HepG2 (cell line): Measurements from ENCODE around the gene ACYP2. TPM values are rescaled to one million over a fixed set of nuclear protein-coding genes. Genes with fewer than 3 reads are reported as not detected.
A peak's percentile ranks its signal among the peaks of the same experiment; 100 is the strongest.

ENCODE experiments used
- ATAC-seq: fragments of 200-7000 bp; cut with Tn5 transposase; 3 replicates; pipeline ENCODE4 v1.9.1; 2020; ENCODE audit warnings: mild to moderate bottlenecking, moderate library complexity
- BruUV-seq: library from RNA; stranded (reverse); fragments of 400-500 nt; replicated peaks from 2 replicates; lab custom pipeline; 2021; lab: Mats Ljungman, UMichigan
- CTCF ChIA-PET: fragments of 300-600 bp; formaldehyde crosslinking; extraction: SDS; loops from one replicate; lab custom pipeline; 2021; ENCODE audit warnings: low total read pairs, inconsistent platforms, low intra/inter-chr PET ratio; lab: Yijun Ruan, JAX
- POLR2A ChIA-PET: fragments of 350-600 bp; sonication (Branson Sonifier 250); formaldehyde crosslinking; loops from one replicate; lab custom pipeline; 2020; ENCODE audit warnings: antibody characterized with exemption, inconsistent platforms; lab: Yijun Ruan, JAX
- DNase-seq: peaks from one replicate; pipeline ENCODE4 v3.0.0-alpha.2; 2015; ENCODE audit warnings: low spot score
- FAIRE-seq: peaks from 3 replicates; lab custom pipeline; 2011; peaks lifted over from hg19 to GRCh38; lab: Jason Lieb, UNC
- H2AFZ ChIP-seq: one replicate; pipeline ENCODE4 v1.6.1; 2011; ENCODE audit warnings: low read length, inconsistent platforms
- H3K27ac ChIP-seq: fragments of 300-600 bp; 3 replicates; pipeline ENCODE4 v1.8.0; 2011; ENCODE audit warnings: mixed run types, mild to moderate bottlenecking, mixed read lengths, low read length, inconsistent platforms; ENCODE audit not compliant: insufficient read depth; ENCODE audit errors: extremely low read length
- H3K27me3 ChIP-seq, 2 experiments: fragments of 200-600 bp in 1 of 2; 2 replicates in 1 of 2; 3 replicates in 1 of 2; pipeline versions ENCODE4 v1.6.0 to v1.8.0; 2011; ENCODE audit warnings: low read length in 2 of 2, mild to moderate bottlenecking in 2 of 2, moderate library complexity in 2 of 2, inconsistent platforms in 1 of 2; ENCODE audit not compliant: insufficient read depth in 2 of 2, control insufficient read depth in 1 of 2
- H3K36me3 ChIP-seq, 2 experiments: fragments of 200-600 bp in 1 of 2; replicated peaks in 1 of 2; 2 replicates in 1 of 2; 3 replicates in 1 of 2; pipeline versions ENCODE4 v1.5.1 to v1.8.0; 2011; ENCODE audit warnings: low read length in 2 of 2, inconsistent platforms in 1 of 2; ENCODE audit not compliant: insufficient read depth in 2 of 2, control insufficient read depth in 1 of 2
- H3K4me1 ChIP-seq: 2 replicates; pipeline ENCODE4 v1.5.1; 2012; ENCODE audit warnings: low read length, inconsistent platforms; ENCODE audit not compliant: insufficient read depth
- H3K4me2 ChIP-seq: 2 replicates; pipeline ENCODE4 v1.6.0; 2011; ENCODE audit warnings: low read depth, low read length, inconsistent platforms
- H3K4me3 ChIP-seq, 3 experiments: fragments of 200-600 bp in 1 of 3; sonication (generic), shearing (Covaris generic) in 1 of 3; replicated peaks in 1 of 3; 2 replicates each; pipeline ENCODE4 v1.5.1; 2011 to 2016; ENCODE audit warnings: low read length in 3 of 3, inconsistent platforms in 2 of 3, low read depth in 2 of 3, mild to moderate bottlenecking in 2 of 3, control low read depth in 1 of 3, mixed read lengths in 1 of 3; ENCODE audit not compliant: insufficient read depth in 1 of 3
- H3K79me2 ChIP-seq: one replicate; pipeline ENCODE4 v1.6.1; 2011; ENCODE audit warnings: low read length, inconsistent platforms; ENCODE audit not compliant: insufficient read depth
- H3K9ac ChIP-seq: 2 replicates; pipeline ENCODE4 v1.6.0; 2011; ENCODE audit warnings: mild to moderate bottlenecking, low read depth, low read length, inconsistent platforms; ENCODE audit not compliant: insufficient read depth
- H3K9me3 ChIP-seq: 2 replicates; pipeline ENCODE4 v1.5.1; 2012; ENCODE audit warnings: mild to moderate bottlenecking, low read length
- H4K20me1 ChIP-seq: 2 replicates; pipeline ENCODE4 v1.6.0; 2011; ENCODE audit warnings: inconsistent platforms, mild to moderate bottlenecking, low read length, moderate library complexity; ENCODE audit not compliant: insufficient read depth
- BRCA1 ChIP-seq: sonication (generic); formaldehyde crosslinking; IDR thresholded peaks from 2 replicates; pipeline ENCODE4 v1.4.0; 2020; ENCODE audit warnings: missing genetic modification reagents
- CEBPB ChIP-seq: IDR thresholded peaks from 2 replicates; pipeline ENCODE4 v1.6.1; 2011; ENCODE audit warnings: low read depth, low read length, improper control_type of control experiment, borderline replicate concordance
- CEBPG ChIP-seq: IDR thresholded peaks from 2 replicates; pipeline ENCODE4 v1.6.1; 2016
- DR1 ChIP-seq: sonication (generic); formaldehyde crosslinking; IDR thresholded peaks from 2 replicates; pipeline ENCODE4 v1.8.0; 2021; ENCODE audit warnings: mild to moderate bottlenecking, missing genetic modification reagents, inconsistent platforms
- EEA1 ChIP-seq: sonication (generic); formaldehyde crosslinking; IDR thresholded peaks from 2 replicates; pipeline ENCODE4 v1.5.1; 2020; ENCODE audit warnings: mild to moderate bottlenecking, missing genetic modification reagents, borderline replicate concordance
- FOSL2 ChIP-seq: sonication (generic); formaldehyde crosslinking; IDR thresholded peaks from 2 replicates; pipeline ENCODE4 v1.4.0; 2020; ENCODE audit warnings: missing genetic modification reagents
- GATAD2A ChIP-seq: IDR thresholded peaks from 2 replicates; pipeline ENCODE4 v1.6.1; 2016
- HNRNPUL1 ChIP-seq: fragments of 200-400 bp; formaldehyde crosslinking; IDR thresholded peaks from 2 replicates; pipeline ENCODE4 v1.6.1; 2017; ENCODE audit warnings: low read depth, mild to moderate bottlenecking, low read length, moderate library complexity
- MAFF ChIP-seq: IDR thresholded peaks from 2 replicates; pipeline ENCODE4 v1.6.1; 2011; ENCODE audit warnings: low read depth, low read length, improper control_type of control experiment
- MAFK ChIP-seq, 2 experiments: IDR thresholded peaks in 1 of 2; conservative IDR thresholded peaks in 1 of 2; 2 replicates each; pipeline ENCODE4 v1.6.1; 2011; ENCODE audit warnings: improper control_type of control experiment in 2 of 2, low read length in 2 of 2
- NFE2 ChIP-seq: sonication (generic); formaldehyde crosslinking; IDR thresholded peaks from 2 replicates; pipeline ENCODE4 v1.4.0; 2020; ENCODE audit warnings: missing genetic modification reagents
- RBM22 ChIP-seq: fragments of 200-400 bp; formaldehyde crosslinking; optimal IDR thresholded peaks from 2 replicates; pipeline ENCODE3; 2017; ENCODE audit warnings: mild to moderate bottlenecking, low read length, moderate library complexity
- RCOR2 ChIP-seq: IDR thresholded peaks from 2 replicates; pipeline ENCODE4 v1.6.1; 2016; ENCODE audit warnings: missing biosample characterization, missing genetic modification reagents
- SAP130 ChIP-seq: IDR thresholded peaks from 2 replicates; pipeline ENCODE4 v1.6.1; 2016; ENCODE audit warnings: low read depth
- SOX13 ChIP-seq, 3 experiments: fragments of 450-650 bp in 1 of 3; sonication (generic) in 1 of 3; formaldehyde crosslinking in 1 of 3; IDR thresholded peaks in 2 of 3; conservative IDR thresholded peaks in 1 of 3; 2 replicates each; pipeline versions ENCODE4 v1.5.0 to v1.6.1; 2016 to 2020; ENCODE audit warnings: antibody characterized with exemption in 1 of 3, mild to moderate bottlenecking in 1 of 3, missing compliant biosample characterization in 1 of 3, missing genetic modification reagents in 1 of 3, moderate library complexity in 1 of 3
- TBX2 ChIP-seq: sonication (generic); formaldehyde crosslinking; IDR thresholded peaks from 2 replicates; pipeline ENCODE4 v1.5.0; 2020; ENCODE audit warnings: missing genetic modification reagents, mild to moderate bottlenecking, borderline replicate concordance
- ZMYM3 ChIP-seq: sonication (generic); formaldehyde crosslinking; IDR thresholded peaks from 2 replicates; pipeline ENCODE4 v1.5.1; 2020; ENCODE audit warnings: mild to moderate bottlenecking, missing genetic modification reagents
- ZNF432 ChIP-seq: sonication (generic); formaldehyde crosslinking; IDR thresholded peaks from 2 replicates; pipeline ENCODE4 v1.5.0; 2020; ENCODE audit warnings: missing genetic modification reagents, mild to moderate bottlenecking, borderline replicate concordance
- ZNF552 ChIP-seq: sonication (generic); formaldehyde crosslinking; IDR thresholded peaks from 2 replicates; pipeline ENCODE4 v1.9.0; 2022; ENCODE audit warnings: missing genetic modification reagents, mild to moderate bottlenecking, borderline replicate concordance
- ZNF598 ChIP-seq: sonication (generic); formaldehyde crosslinking; IDR thresholded peaks from 2 replicates; pipeline ENCODE4 v1.5.1; 2020; ENCODE audit warnings: mild to moderate bottlenecking, missing genetic modification reagents, borderline replicate concordance
- ZNF83 ChIP-seq: sonication (generic); formaldehyde crosslinking; IDR thresholded peaks from 2 replicates; pipeline ENCODE4 v1.4.0; 2020; ENCODE audit warnings: missing genetic modification reagents, mild to moderate bottlenecking, borderline replicate concordance
- WGBS: methylation state at CpG from one replicate; pipeline ENCODE4 v1.1.6; 2017; ENCODE audit warnings: low lambda C conversion rate; 5-methylcytosine and 5-hydroxymethylcytosine counted together
- in situ Hi-C: cut with HindIII; loops from 2 replicates; pipeline ENCODE4 v1.10.0; 2017; ENCODE audit warnings: low pct_unique_long_range_greater_than_20kb; ENCODE audit not compliant: extremely low pct_ligation_motif_present
- intact Hi-C: fragments of 100-400 bp; cut with micrococcal nuclease; formaldehyde crosslinking; loops from one replicate; pipeline ENCODE4 v1.10.0; 2022; ENCODE audit not compliant: unreplicated experiment
- polyA plus RNA-seq, 8 experiments: library from polyadenylated mRNA; depleted of rRNA in 3 of 8; stranded (reverse) in 7 of 8; unstranded in 1 of 8; fragments of >200 nt; fragmentation: Illumina TruSeq in 4 of 8; extraction: Trizol in 4 of 8; gene quantifications; 2 replicates each; pipeline versions ENCODE4 v1.2.1 to v1.2.3, GENCODE V29; 2011 to 2016; ENCODE audit warnings: low read depth in 4 of 8, missing spikeins in 1 of 8, mixed read lengths in 1 of 8; ENCODE audit not compliant: insufficient read depth in 1 of 8
- total RNA-seq, 5 experiments: library from RNA; depleted of rRNA; stranded (reverse); fragments of >200 nt; fragmentation: Illumina TruSeq; extraction: Trizol; gene quantifications; 2 replicates each; pipeline ENCODE4 v1.2.3, GENCODE V29; 2016; ENCODE audit warnings: low read depth in 1 of 5
- TF ChIP-seq, protein P1 (sequence below): sonication (generic); formaldehyde crosslinking; IDR thresholded peaks from 2 replicates; pipeline ENCODE4 v1.8.1; 2023; ENCODE audit warnings: missing genetic modification reagents, mild to moderate bottlenecking, borderline replicate concordance
- TF ChIP-seq, protein P2 (sequence below): IDR thresholded peaks from 2 replicates; pipeline ENCODE4 v1.4.0; 2020; ENCODE audit warnings: mild to moderate bottlenecking, missing genetic modification reagents

Gene ACYP2
- total and polyA plus RNA-seq, 2 of the 13 experiments (the other 11 are each of a cell fraction or from before 2014, with no cell fraction given), result 12.3 to 12.7 TPM

DNA sequence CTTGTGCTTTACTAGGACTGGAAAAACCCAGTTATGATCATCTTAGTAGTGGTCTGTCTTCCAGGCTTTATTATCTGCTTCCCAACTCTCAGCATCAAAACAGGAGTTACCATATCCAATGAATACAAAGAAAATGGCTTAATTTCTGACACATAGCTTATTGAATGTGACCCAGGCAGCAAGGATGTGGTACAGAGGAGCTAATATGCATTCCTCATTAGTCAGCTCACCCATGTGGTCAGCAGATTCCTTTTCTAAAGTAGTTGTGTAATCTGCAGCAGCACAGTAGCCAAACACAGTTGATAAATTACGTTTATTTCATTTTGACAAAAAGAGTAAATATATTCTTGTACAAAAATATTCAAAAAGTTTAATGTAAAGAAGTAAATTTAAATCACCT is 97.0 kb downstream of the ACYP2 start:
- no TSS peak for BruUV-seq
- intact Hi-C loops (no loop called here), in situ Hi-C loops (no loop called here)
- DNase-seq (peak; percentile 71), FAIRE-seq (no peak), ATAC-seq (0 out of 3 replicates have a peak, but pooled peaks have one; percentile 21)
- Histone ChIP-seq H2AFZ (no peak overlapping the region), H3K4me3 (no peak overlapping the region), H3K4me1 (peaks cover 45% of the 10 kb centered on the region), H3K27ac (no peak overlapping the region), H3K9ac (no peak overlapping the region), H3K27me3 (no peaks in the 10 kb centered on the region), H3K9me3 (peaks cover 23% of the 10 kb centered on the region), H3K79me2 (no peaks in the 10 kb centered on the region), H3K4me2 (no peak overlapping the region), H4K20me1 (no peaks in the 10 kb centered on the region), H3K36me3 (no peaks in the 10 kb centered on the region)
- WGBS, result 71% methylated on average over 1 of the region's 1 CpG
- ChIA-PET CTCF (no interaction called here), POLR2A (no interaction called here)
- TF ChIP-seq ZMYM3 (CRISPR knock-in tag) (no peak), SAP130 (CRISPR knock-in tag) (0 out of 2 replicates have a peak, but pooled peaks have one; percentile 19), HNRNPUL1 (no peak), DR1 (CRISPR knock-in tag) (no peak), ZNF83 (CRISPR knock-in tag) (no peak), NFE2 (CRISPR knock-in tag) (no peak), CEBPB (peak; percentile 63; the same call in 1 of the 2 replicates), MAFK (conservative IDR thresholded peaks at IDR 0.05 in 1 of 2, IDR thresholded peaks at IDR 0.05 in 1 of 2; ENCODE audit: low read length in 2 of 2) (peak; percentile 17 to 23; a peak in 2 of 4 replicates), FOSL2 (CRISPR knock-in tag) (peak; percentile 55), RCOR2 (CRISPR knock-in tag) (0 out of 2 replicates have a peak, but pooled peaks have one; percentile 13), GATAD2A (0 out of 2 replicates have a peak, but pooled peaks have one; percentile 13), RBM22 (no peak), ZNF432 (CRISPR knock-in tag) (no peak), EEA1 (CRISPR knock-in tag) (no peak), BRCA1 (CRISPR knock-in tag) (no peak), ZNF552 (CRISPR knock-in tag) (no peak), SOX13 (IDR thresholded peaks at IDR 0.05) (no peak), SOX13 (CRISPR knock-in tag; conservative IDR thresholded peaks at IDR 0.05 in 1 of 2, IDR thresholded peaks at IDR 0.05 in 1 of 2) (peak in 1 of 2 experiments; percentile 24; a peak in 1 of 4 replicates), CEBPG (CRISPR knock-in tag) (peak; percentile 53), ZNF598 (CRISPR knock-in tag) (no peak), TBX2 (CRISPR knock-in tag) (no peak), MAFF (peak; percentile 60; the same call in 1 of the 2 replicates)
- TF ChIP-seq, protein P1, sequence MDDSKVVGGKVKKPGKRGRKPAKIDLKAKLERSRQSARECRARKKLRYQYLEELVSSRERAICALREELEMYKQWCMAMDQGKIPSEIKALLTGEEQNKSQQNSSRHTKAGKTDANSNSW (CRISPR knock-in tag), result no peak
- TF ChIP-seq, protein P2, sequence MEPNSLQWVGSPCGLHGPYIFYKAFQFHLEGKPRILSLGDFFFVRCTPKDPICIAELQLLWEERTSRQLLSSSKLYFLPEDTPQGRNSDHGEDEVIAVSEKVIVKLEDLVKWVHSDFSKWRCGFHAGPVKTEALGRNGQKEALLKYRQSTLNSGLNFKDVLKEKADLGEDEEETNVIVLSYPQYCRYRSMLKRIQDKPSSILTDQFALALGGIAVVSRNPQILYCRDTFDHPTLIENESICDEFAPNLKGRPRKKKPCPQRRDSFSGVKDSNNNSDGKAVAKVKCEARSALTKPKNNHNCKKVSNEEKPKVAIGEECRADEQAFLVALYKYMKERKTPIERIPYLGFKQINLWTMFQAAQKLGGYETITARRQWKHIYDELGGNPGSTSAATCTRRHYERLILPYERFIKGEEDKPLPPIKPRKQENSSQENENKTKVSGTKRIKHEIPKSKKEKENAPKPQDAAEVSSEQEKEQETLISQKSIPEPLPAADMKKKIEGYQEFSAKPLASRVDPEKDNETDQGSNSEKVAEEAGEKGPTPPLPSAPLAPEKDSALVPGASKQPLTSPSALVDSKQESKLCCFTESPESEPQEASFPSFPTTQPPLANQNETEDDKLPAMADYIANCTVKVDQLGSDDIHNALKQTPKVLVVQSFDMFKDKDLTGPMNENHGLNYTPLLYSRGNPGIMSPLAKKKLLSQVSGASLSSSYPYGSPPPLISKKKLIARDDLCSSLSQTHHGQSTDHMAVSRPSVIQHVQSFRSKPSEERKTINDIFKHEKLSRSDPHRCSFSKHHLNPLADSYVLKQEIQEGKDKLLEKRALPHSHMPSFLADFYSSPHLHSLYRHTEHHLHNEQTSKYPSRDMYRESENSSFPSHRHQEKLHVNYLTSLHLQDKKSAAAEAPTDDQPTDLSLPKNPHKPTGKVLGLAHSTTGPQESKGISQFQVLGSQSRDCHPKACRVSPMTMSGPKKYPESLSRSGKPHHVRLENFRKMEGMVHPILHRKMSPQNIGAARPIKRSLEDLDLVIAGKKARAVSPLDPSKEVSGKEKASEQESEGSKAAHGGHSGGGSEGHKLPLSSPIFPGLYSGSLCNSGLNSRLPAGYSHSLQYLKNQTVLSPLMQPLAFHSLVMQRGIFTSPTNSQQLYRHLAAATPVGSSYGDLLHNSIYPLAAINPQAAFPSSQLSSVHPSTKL (CRISPR knock-in tag), result peak; percentile 53; the same call in 1 of the 2 replicates
